K562 (cell line): ENCODE measurements around the gene FBXO33. TPM values are rescaled to one million over a fixed set of nuclear protein-coding genes. Genes with fewer than 3 reads are reported as not detected.
"Not testable (repeated sequence)": the region's sequence is repeated elsewhere in the genome, so short reads cannot be mapped to it uniquely, and the experiment has no call there.

Experiments
- ATAC-seq: fragments of 200-7000 bp; cut with Tn5 transposase; 3 replicates; pipeline ENCODE4 v1.9.1; 2020; ENCODE audit warnings: moderate library complexity
- BruUV-seq: library from RNA; stranded (reverse); fragments of 400-500 nt; replicated peaks from 2 replicates; lab custom pipeline; 2021; lab: Mats Ljungman, UMichigan
- CTCF ChIA-PET: fragments of 300-600 bp; formaldehyde crosslinking; extraction: SDS; loops from one replicate; lab custom pipeline; 2021; ENCODE audit warnings: low intra/inter-chr PET ratio; lab: Yijun Ruan, JAX
- POLR2A ChIA-PET: fragments of 300-600, 350-650 bp; sonication (Branson Sonifier 250); formaldehyde crosslinking; extraction: SDS; loops from one replicate; lab custom pipeline; 2021; ENCODE audit warnings: antibody characterized with exemption, inconsistent platforms; lab: Yijun Ruan, JAX
- DNase-seq, 4 experiments: peaks; one replicate each; pipeline versions ENCODE4 v3.0.0 to v3.0.0-alpha.2; 2011 to 2018; ENCODE audit warnings: low spot score in 3 of 4, mixed read lengths in 3 of 4; ENCODE audit errors: extremely low read depth in 1 of 4
- FAIRE-seq: peaks from 2 replicates; lab custom pipeline; 2011; peaks lifted over from hg19 to GRCh38; lab: Jason Lieb, UNC
- H2AFZ ChIP-seq: 2 replicates; pipeline ENCODE4 v1.6.0; 2011; ENCODE audit warnings: low read depth, low read length, control low read depth, inconsistent platforms
- H3K27ac ChIP-seq: fragments of 200-600 bp; 3 replicates; pipeline ENCODE4 v1.8.0; 2011; ENCODE audit warnings: low read depth, mild to moderate bottlenecking, control low read depth, inconsistent platforms, low read length, moderate library complexity, mixed read lengths; ENCODE audit errors: extremely low read depth
- H3K27me3 ChIP-seq, 2 experiments: fragments of 300-600 bp in 1 of 2; 2 replicates in 1 of 2; 3 replicates in 1 of 2; pipeline versions ENCODE4 v1.6.0 to v1.8.0; 2011; ENCODE audit warnings: inconsistent platforms in 2 of 2, low read length in 2 of 2, mild to moderate bottlenecking in 1 of 2, mixed read lengths in 1 of 2, moderate library complexity in 1 of 2; ENCODE audit not compliant: control insufficient read depth in 2 of 2, insufficient read depth in 2 of 2
- H3K36me3 ChIP-seq: fragments of 300-600 bp; 3 replicates; pipeline ENCODE4 v1.8.0; 2011; ENCODE audit warnings: mild to moderate bottlenecking, low read length, inconsistent platforms; ENCODE audit not compliant: control insufficient read depth, insufficient read depth
- H3K4me1 ChIP-seq, 2 experiments: fragments of 200-600 bp in 1 of 2; replicated peaks in 1 of 2; 2 replicates in 1 of 2; 3 replicates in 1 of 2; pipeline versions ENCODE4 v1.5.1 to v1.8.0; 2011; ENCODE audit warnings: inconsistent platforms in 2 of 2, low read length in 2 of 2, mild to moderate bottlenecking in 1 of 2, mixed read lengths in 1 of 2, moderate library complexity in 1 of 2; ENCODE audit not compliant: control insufficient read depth in 2 of 2, insufficient read depth in 2 of 2
- H3K4me2 ChIP-seq: 2 replicates; pipeline ENCODE4 v1.6.1; 2011; ENCODE audit warnings: low read length, control low read depth, inconsistent platforms, mixed read lengths; ENCODE audit not compliant: insufficient read depth
- H3K4me3 ChIP-seq: fragments of 200-600 bp; sonication (generic), shearing (Covaris generic); 2 replicates; pipeline ENCODE4 v1.5.1; 2016; ENCODE audit warnings: control low read depth, inconsistent platforms
- H3K79me2 ChIP-seq: fragments of 200-600 bp; 3 replicates; pipeline ENCODE4 v1.8.0; 2011; ENCODE audit warnings: low read length, inconsistent platforms; ENCODE audit not compliant: control insufficient read depth, insufficient read depth
- H3K9ac ChIP-seq, 2 experiments: 2 replicates each; pipeline versions ENCODE4 v1.6.0 to v1.6.1; 2011; ENCODE audit warnings: low read depth in 2 of 2, low read length in 2 of 2, control low read depth in 1 of 2, inconsistent platforms in 1 of 2, mild to moderate bottlenecking in 1 of 2, mixed read lengths in 1 of 2; ENCODE audit not compliant: insufficient read depth in 1 of 2
- H3K9me1 ChIP-seq: one replicate; pipeline ENCODE4 v1.6.0; 2011; ENCODE audit warnings: inconsistent platforms, mild to moderate bottlenecking, low read length, moderate library complexity; ENCODE audit not compliant: control insufficient read depth, insufficient read depth
- H3K9me3 ChIP-seq: replicated peaks from 2 replicates; pipeline ENCODE4 v1.5.1; 2011; ENCODE audit warnings: low read depth, low read length, inconsistent platforms; ENCODE audit not compliant: control insufficient read depth, insufficient read depth
- H4K20me1 ChIP-seq: replicated peaks from 2 replicates; pipeline ENCODE4 v1.6.1; 2011; ENCODE audit warnings: low read length, inconsistent platforms, mixed read lengths; ENCODE audit not compliant: control insufficient read depth, insufficient read depth
- ETV5 ChIP-seq: sonication (generic); formaldehyde crosslinking; IDR thresholded peaks from 2 replicates; pipeline ENCODE4 v1.4.0; 2020; ENCODE audit warnings: low read depth, mild to moderate bottlenecking, missing genetic modification reagents
- GABPB2 ChIP-seq: fragments of 250-450 bp; sonication (Bioruptor Pico); conservative IDR thresholded peaks from 2 replicates; pipeline ENCODE4 v1.5.1; 2021; ENCODE audit warnings: mild to moderate bottlenecking
- MED1 ChIP-seq: sonication (generic); formaldehyde crosslinking; IDR thresholded peaks from 2 replicates; pipeline ENCODE4 v1.8.1; 2023; ENCODE audit warnings: missing genetic modification reagents, borderline replicate concordance
- MEIS2 ChIP-seq: fragments of 450-650 bp; IDR thresholded peaks from 2 replicates; pipeline ENCODE4 v1.6.1; 2014; ENCODE audit warnings: mild to moderate bottlenecking; ENCODE audit not compliant: partially characterized antibody
- SLC30A9 ChIP-seq: fragments of 250-450 bp; sonication (Bioruptor Pico); IDR thresholded peaks from 2 replicates; pipeline ENCODE4 v1.8.0; 2022; ENCODE audit warnings: mild to moderate bottlenecking, moderate library complexity
- SMAD1 ChIP-seq: fragments of 150-350 bp; IDR thresholded peaks from 2 replicates; pipeline ENCODE4 v1.6.1; 2014; ENCODE audit warnings: low read length, low read depth; ENCODE audit not compliant: partially characterized antibody
- SMARCA4 ChIP-seq: fragments of 450-650 bp; IDR thresholded peaks from 2 replicates; pipeline ENCODE4 v1.6.1; 2016
- SPI1 ChIP-seq: IDR thresholded peaks from 2 replicates; pipeline ENCODE4 v1.6.1; 2011; ENCODE audit warnings: low read depth, low read length, control low read depth, borderline replicate concordance
- TAF9B ChIP-seq: fragments of 450-650 bp; IDR thresholded peaks from 2 replicates; pipeline ENCODE4 v1.6.1; 2018; ENCODE audit warnings: mild to moderate bottlenecking; ENCODE audit not compliant: partially characterized antibody
- U2AF2 ChIP-seq: fragments of 200-400 bp; formaldehyde crosslinking; optimal IDR thresholded peaks from 2 replicates; pipeline ENCODE3; 2017; ENCODE audit warnings: low read depth, mild to moderate bottlenecking, low read length
- ZFP1 ChIP-seq: fragments of 450-650 bp; formaldehyde crosslinking; IDR thresholded peaks from 2 replicates; pipeline ENCODE4 v1.4.0; 2020; ENCODE audit warnings: mild to moderate bottlenecking, mixed read lengths
- ZNF592 ChIP-seq: fragments of 450-650 bp; IDR thresholded peaks from 2 replicates; pipeline ENCODE4 v1.6.1; 2017; ENCODE audit warnings: antibody characterized with exemption, mild to moderate bottlenecking
- WGBS: fragments of 100-300 bp; shearing (Covaris generic); methylation state at CpG from one replicate; pipeline ENCODE4 v1.1.6; 2016; ENCODE audit warnings: low coverage, mixed read lengths; ENCODE audit not compliant: insufficient coverage; ENCODE audit errors: missing lambda C conversion rate; 5-methylcytosine and 5-hydroxymethylcytosine counted together
- in situ Hi-C: fragments of 300-500 bp; cut with MboI; formaldehyde crosslinking; loops from 4 replicates; pipeline ENCODE4 v1.15.0; 2018; ENCODE audit warnings: inconsistent platforms, mixed read lengths
- intact Hi-C: fragments of 100-400 bp; cut with micrococcal nuclease; formaldehyde crosslinking; loops from 2 replicates; pipeline ENCODE4 v1.14.2; 2022
- polyA plus RNA-seq, 8 experiments: library from polyadenylated mRNA; depleted of rRNA in 4 of 8; stranded (reverse) in 5 of 8; unstranded in 3 of 8; fragments of >200 nt; fragmentation: Nextera tagmentation in 2 of 8; fragmentation: Illumina TruSeq in 1 of 8; extraction: Ambion mirVana in 2 of 8; extraction: Trizol in 1 of 8; gene quantifications; 2 replicates each; pipeline versions ENCODE4 v1.2.1 to v1.2.3, GENCODE V29; 2011 to 2014; ENCODE audit warnings: inconsistent platforms in 1 of 8, missing spikeins in 1 of 8
- total RNA-seq, 7 experiments: library from RNA; depleted of rRNA in 6 of 7; stranded (reverse); fragments of >200 nt in 6 of 7; fragmentation: Illumina TruSeq in 2 of 7; extraction: Trizol in 2 of 7; gene quantifications; 2 replicates each; pipeline versions ENCODE4 v1.2.1 to v1.2.3, GENCODE V29; 2011 to 2021; ENCODE audit warnings: low replicate concordance in 1 of 7

FBXO33 gene
- total and polyA plus RNA-seq, 9 of the 15 experiments (the other 6 are each of a cell fraction or from before 2014, with no cell fraction given): 1.6 to 7.5 (median 5.0) TPM

DNA sequence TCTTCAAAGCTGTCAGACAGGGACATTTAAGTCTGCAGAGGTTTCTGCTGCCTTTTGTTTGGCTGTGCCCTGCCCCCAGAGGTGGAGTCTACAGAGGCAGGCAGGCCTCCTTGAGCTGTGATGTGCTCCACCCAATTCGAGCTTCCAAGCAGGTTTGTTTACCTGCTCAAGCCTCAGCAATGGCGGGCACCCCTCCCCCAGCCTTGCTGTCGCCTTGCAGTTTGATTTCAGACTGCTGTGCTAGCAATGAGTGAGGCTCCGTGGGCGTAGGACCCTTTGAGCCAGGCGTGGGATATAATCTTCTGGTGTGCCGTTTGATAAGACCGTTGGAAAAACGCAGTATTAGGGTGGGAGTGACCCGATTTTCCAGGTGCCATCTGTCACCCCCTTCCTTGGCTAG lies 73.2 kb downstream of the FBXO33 start:
- H3K9me1 ChIP-seq, BruUV-seq, H3K79me2 ChIP-seq, H3K36me3 ChIP-seq, H3K27ac ChIP-seq, H3K4me2 ChIP-seq, H3K4me3 ChIP-seq, FAIRE-seq, ATAC-seq, CTCF ChIA-PET, in situ Hi-C loops, H4K20me1 ChIP-seq, H2AFZ ChIP-seq, H3K27me3 ChIP-seq, H3K9ac ChIP-seq, H3K9me3 ChIP-seq, DNase-seq, POLR2A ChIA-PET, intact Hi-C loops, H3K4me1 ChIP-seq: not testable (repeated sequence)
- 20% methylated on average over 6 of the region's 10 CpGs for WGBS

GRCh38 chr14:39351708-39352107 lies 80.5 kb downstream of the FBXO33 start:
- in situ Hi-C loops: no loop called here
- FAIRE-seq (no peak), ATAC-seq (no peak), DNase-seq (no peak)
- Histone ChIP-seq H3K4me3 (no peak overlapping the region), H3K27me3 (no peaks in the 10 kb centered on the region), H3K9me3 (no peaks in the 10 kb centered on the region; the same call in 1 of the 2 replicates), H4K20me1 (no peaks in the 10 kb centered on the region), H3K9me1 (no peaks in the 10 kb centered on the region), H3K79me2 (no peaks in the 10 kb centered on the region), H3K27ac (no peak overlapping the region), H3K4me1 (no peaks in the 10 kb centered on the region), H3K4me2 (no peak overlapping the region), H2AFZ (no peak overlapping the region), H3K9ac (no peak overlapping the region), H3K36me3 (no peaks in the 10 kb centered on the region)
- 79% methylated on average over 8 of the region's 9 CpGs for WGBS
- no TSS peak for BruUV-seq
- ChIA-PET CTCF (no interaction called here), POLR2A (no interaction called here)
- intact Hi-C loops: no loop called here
- no peak for TF ChIP-seq U2AF2
- TF ChIP-seq SPI1: no peak
- TF ChIP-seq ETV5 (CRISPR knock-in tag): no peak
- TF ChIP-seq GABPB2 (CRISPR knock-in tag): no peak
- no peak for TF ChIP-seq SMAD1
- no peak for TF ChIP-seq SMARCA4
- no peak for TF ChIP-seq MED1 (CRISPR knock-in tag)
- no peak for TF ChIP-seq TAF9B
- no peak for TF ChIP-seq SLC30A9 (CRISPR knock-in tag)
- no peak for TF ChIP-seq ZNF592
- TF ChIP-seq MEIS2: no peak
- TF ChIP-seq ZFP1 (CRISPR knock-in tag): no peak
